SU-DHL-6 (cell line): ENCODE results near the gene CRHBP.

Source experiments
- EZH2phosphoT487 ChIP-seq: fragments of 200-600 bp; sonication (generic), shearing (Covaris generic); conservative IDR thresholded peaks from 2 replicates; pipeline ENCODE4 v1.6.1; 2018; ENCODE audit warnings: mild to moderate bottlenecking, antibody characterized with exemption, low read length, moderate library complexity, mixed read lengths
- TF ChIP-seq, protein P1 (sequence below): fragments of 200-600 bp; sonication (generic); IDR thresholded peaks from one replicate; pipeline ENCODE4 v1.5.1; 2017; ENCODE audit warnings: antibody characterized with exemption, mild to moderate bottlenecking, low read length, moderate library complexity; ENCODE audit not compliant: insufficient read depth, poor library complexity, severe bottlenecking

DNA sequence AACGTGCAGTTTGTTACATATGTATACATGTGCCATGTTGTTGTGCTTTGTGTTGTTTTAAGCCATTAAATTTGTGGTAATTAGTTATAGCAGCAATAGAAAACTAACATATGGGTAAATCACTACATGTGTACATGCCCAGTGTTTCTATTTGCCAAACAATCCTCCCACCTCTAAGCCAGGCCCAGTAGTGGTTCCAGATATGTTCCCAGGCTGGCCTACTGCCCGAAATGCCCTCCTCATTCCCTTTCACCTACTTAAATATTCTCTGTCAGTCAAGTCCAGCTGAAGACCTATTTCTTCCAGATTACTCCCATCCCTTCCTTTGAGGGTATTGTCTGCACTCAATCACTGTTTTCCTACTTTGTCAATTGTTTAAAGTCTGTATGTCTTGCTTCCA lies 53.3 kb downstream of the CRHBP start:
- TF ChIP-seq, protein P1, sequence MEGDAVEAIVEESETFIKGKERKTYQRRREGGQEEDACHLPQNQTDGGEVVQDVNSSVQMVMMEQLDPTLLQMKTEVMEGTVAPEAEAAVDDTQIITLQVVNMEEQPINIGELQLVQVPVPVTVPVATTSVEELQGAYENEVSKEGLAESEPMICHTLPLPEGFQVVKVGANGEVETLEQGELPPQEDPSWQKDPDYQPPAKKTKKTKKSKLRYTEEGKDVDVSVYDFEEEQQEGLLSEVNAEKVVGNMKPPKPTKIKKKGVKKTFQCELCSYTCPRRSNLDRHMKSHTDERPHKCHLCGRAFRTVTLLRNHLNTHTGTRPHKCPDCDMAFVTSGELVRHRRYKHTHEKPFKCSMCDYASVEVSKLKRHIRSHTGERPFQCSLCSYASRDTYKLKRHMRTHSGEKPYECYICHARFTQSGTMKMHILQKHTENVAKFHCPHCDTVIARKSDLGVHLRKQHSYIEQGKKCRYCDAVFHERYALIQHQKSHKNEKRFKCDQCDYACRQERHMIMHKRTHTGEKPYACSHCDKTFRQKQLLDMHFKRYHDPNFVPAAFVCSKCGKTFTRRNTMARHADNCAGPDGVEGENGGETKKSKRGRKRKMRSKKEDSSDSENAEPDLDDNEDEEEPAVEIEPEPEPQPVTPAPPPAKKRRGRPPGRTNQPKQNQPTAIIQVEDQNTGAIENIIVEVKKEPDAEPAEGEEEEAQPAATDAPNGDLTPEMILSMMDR, result no peak
- no peak for TF ChIP-seq EZH2phosphoT487
